Dermis blood vessel endothelial cell (primary cell): ENCODE measurements around the gene PCDHA1. TPM values are rescaled to one million over a fixed set of nuclear protein-coding genes. Genes with fewer than 3 reads are reported as not detected.
A peak's percentile ranks its signal among the peaks of the same experiment; 100 is the strongest.

Experiments
- DNase-seq: peaks from one replicate; pipeline ENCODE4 v3.0.0; 2010
- total RNA-seq: library from RNA; depleted of rRNA; stranded (reverse); fragments of >200 nt; gene quantifications from 2 replicates; pipeline ENCODE4 v1.2.3, GENCODE V29; 2014

PCDHA1 gene
- total RNA-seq, 1 donor from 2014 or later: 0.17 TPM

DNA sequence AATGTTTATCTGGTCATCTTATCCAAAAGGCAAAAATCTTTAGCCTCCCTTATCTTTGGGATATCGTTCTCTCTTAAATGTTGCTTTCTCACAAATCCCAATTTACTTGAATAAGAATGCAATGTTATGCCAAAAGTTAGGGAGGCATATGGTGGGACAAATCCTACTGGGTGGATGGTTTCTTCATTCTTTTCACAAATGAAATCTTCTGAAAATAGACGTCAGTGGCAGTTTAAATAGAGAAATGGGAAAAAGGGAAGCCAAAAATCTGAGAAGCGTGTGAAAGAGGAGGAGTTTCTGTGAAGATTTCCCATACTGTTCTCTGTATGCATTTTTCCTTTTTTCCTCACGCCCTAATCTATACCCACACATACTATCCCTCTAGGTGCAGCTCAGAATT, 137.7 kb downstream of the PCDHA1 start:
- DNase-seq: no peak

DNA sequence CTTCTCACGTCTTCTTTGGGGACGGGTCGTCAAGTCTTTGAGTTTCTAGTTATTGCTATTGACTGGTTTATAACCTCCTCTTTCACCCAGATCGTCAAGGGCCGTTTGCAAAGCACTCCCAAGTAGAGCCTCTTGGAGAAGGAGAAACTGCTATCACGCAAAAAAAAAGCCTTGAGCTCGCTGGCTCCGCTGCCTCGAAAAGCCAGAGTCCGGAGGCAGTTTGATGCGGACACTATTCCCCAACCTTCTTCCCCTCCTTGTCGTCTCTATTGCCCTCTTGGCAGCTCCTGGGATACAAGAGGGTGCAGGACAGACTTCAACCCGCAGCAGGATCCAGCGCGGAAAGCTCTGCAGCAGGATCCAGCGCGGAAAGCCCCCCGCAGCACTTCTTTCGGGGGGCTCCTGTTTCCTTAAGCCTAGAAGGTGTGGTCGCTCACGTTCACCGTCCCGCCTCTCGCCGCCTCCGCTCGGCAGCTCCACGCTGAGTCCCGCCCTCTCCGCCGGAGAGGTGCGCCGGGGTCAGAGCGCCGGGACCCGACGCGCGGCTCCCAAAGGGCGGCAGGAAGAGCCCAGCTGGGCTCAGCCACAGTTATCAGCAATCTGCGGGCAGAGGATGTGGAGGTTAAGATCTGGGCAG, 140.0 kb downstream of the PCDHA1 start, which contains the start of gene PCDHAC1:
Gene PCDHAC1, plus strand, starts transcription at position 494 of the 637 bp plus-strand sequence. CDS start 594 bp downstream, outside the sequence.
- DNase-seq: peak; percentile 0

DNA sequence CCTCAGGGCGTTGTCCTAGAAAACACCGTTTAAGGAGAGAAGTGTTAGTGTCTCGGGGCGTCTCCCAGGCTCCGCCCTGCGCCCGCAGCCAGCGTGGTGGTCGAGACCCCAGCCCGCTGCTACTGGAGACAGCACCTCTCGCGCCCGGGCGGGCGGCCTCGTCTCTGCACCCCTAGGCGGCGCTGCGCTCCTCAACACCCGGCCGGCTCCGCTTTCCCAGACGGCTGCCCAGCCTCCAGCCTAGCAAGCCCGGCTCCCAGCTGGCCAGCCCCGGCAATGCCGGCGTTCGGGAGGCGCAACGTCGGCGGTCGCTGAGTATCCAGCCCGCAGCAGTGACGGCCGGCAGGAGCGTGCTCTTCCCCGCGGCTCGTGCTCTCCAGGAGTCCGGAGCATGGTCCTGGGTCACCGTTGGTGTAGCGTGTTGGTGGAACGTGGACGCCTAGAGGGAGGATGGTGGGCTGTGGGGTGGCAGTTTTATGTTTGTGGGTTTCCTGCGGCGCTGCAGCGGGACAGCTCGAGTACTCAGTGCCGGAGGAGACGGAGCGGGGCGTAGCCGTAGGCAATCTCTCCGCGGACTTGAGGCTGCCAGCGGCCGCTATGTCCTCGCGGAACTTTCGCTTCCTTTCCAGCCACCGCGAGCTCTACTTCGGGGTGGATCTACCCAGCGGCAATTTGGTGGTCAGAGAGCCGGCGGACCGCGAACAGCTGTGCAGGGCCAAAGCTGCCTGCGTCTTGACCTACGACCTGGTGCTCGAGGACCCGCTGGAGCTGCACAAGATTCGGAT, 140.7 kb downstream of the PCDHA1 start:
- DNase-seq: peak; percentile 75

DNA sequence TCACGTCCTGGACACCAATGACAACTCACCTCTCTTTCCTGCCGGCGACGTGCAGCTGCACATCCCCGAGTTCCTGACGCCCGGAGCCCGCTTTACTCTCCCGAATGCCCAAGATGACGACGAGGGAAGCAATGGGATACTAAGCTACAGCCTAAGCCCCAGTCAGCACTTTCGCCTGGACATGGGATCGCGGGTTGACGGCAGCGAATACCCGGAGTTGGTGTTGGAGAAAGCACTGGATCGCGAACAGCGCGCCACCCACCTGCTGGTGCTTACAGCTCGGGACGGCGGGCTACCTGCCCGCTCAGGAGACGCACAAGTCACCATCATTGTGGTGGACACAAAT, 141.3 kb downstream of the PCDHA1 start:
- no peak for DNase-seq

DNA sequence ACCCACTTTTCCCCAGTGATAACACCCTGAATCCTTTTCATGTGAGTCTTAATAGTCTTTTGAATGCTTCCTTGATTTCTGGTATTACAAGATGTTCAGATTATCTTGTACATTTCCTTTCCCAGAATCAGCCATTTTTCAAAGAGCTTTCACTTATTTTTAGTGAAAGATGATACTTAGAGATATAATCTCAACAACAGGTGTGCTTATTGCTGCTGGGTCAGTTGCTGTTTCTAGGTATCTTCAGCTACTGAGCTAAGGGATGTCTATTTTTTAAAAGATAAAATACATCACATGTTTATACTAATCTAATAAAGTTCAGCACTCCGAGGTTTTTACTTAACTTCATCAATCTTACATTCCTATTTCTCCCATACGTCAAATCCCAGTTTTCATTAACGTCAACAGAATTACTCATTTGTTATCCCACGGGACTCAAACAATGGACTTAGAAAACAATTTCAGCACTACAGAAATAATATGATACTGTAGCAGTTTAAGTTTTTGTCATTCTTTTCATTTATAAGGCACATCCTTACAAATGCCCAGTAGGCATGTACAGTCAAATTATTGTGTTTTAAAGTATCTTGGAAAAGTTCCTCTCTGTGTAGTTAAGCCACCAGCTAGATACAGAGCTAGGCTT, 149.1 kb downstream of the PCDHA1 start:
- no peak for DNase-seq

DNA sequence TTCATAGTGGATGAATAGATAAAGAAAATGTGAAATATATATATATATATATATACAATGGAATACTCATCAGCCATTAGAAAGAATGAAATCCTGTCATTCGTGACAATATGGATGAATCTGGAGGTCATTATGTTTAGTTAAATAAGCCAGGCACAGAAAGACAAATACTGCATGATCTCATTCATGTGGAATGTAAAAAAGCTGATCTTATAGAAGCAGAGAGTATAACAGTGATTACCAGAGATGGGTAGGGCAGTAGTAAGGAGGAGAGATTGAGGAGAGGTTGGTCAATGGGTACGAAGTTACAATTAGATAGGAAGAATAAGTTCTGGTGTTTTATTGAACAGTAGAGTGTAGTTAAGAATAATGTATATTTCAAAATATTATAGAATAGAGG, 160.6 kb downstream of the PCDHA1 start:
- no peak for DNase-seq

DNA sequence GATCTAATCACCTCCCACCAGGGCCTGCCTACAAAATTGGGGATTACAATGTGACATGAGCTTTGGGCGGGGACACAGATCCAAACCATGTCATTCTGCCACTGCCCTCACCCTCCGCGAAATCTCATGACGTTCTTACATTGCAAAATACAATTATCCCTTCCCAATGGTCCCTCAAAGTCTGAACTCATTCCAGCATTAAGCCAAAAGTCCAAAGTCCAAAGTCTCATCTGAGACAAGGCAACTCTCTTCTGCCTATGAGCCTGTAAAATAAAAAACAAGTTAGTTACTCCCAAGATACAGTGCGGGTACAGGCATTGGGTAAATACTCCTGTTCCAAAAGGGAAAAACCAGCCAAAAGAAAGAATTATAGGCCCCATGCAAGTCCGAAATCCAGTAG, 165.7 kb downstream of the PCDHA1 start:
- DNase-seq: no peak

DNA sequence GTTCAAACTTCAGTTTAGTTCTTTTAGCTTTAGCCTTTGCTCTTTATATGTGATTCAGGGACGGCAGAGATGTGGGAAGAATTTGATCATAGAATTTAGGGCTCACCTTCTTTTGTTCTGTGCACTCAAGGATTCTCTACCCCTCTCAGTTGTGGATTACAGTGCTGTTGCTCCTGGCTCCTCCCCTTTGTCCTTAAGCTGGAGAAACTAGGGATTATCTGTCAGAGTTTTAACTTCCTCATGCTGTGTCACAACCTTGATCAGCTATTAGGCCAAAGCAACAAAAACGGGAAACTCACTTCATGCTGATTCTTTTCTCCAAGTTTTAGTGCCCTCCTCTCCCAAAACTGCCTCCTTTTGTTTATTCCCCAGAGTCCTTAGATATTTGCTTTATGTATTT, 167.3 kb downstream of the PCDHA1 start:
- no peak for DNase-seq

DNA sequence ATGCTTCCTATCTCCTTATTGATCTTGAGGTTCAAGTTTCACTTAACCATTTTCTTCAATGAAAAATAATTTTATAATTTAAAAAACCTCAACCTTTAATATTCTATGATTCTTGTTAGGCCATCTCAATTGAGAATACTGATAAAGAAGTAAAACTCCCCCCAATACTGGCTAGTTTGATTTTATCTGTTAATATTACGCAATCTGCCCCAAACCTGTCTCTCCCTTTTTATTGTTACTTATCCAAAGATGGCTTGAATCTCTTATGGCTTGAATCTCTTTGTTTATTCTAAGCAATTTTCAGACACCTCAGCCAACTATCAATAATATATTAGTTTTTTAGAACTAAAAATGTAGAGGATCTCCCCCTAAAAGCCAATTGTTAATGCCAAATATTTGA, 176.2 kb downstream of the PCDHA1 start:
- no peak for DNase-seq

DNA sequence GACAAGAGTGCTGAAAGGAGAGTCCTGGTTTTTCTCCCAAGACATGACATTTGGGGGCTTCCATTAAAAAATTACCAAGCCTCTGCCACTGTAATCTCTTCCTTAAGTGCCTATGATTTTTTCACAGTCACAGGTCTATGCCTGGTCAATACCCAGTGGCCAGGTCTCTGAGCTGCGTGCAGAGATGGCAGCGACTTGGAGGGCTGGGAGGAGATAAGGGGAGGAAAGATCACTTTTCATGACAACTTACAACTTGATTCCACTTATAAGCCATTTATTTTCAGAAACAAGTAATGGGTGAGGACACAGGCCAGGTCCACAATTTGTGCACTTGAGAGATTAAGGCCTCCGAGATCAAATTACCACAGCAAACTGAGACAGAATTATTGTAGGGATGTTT, 178.4 kb downstream of the PCDHA1 start:
- no peak for DNase-seq

DNA sequence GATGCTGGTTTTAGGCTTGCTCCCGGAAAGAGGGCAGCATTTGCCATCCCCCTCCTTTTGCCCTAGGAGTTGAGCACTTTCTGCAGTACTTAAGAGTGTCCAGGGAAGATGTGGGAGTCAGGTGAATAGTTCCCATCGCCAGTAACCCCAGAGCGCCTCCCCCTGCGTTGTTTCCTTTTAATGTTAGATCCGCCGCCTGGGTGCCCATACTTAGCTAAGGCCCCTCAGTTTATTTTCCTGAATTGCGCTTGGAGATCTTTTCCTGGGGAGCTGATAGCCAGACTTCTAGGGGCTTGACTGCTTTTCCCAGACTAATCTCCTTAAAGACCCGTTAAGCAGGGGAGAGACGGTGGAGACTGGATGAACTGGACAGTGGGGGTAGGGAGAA, 180.0 kb downstream of the PCDHA1 start:
- no peak for DNase-seq

DNA sequence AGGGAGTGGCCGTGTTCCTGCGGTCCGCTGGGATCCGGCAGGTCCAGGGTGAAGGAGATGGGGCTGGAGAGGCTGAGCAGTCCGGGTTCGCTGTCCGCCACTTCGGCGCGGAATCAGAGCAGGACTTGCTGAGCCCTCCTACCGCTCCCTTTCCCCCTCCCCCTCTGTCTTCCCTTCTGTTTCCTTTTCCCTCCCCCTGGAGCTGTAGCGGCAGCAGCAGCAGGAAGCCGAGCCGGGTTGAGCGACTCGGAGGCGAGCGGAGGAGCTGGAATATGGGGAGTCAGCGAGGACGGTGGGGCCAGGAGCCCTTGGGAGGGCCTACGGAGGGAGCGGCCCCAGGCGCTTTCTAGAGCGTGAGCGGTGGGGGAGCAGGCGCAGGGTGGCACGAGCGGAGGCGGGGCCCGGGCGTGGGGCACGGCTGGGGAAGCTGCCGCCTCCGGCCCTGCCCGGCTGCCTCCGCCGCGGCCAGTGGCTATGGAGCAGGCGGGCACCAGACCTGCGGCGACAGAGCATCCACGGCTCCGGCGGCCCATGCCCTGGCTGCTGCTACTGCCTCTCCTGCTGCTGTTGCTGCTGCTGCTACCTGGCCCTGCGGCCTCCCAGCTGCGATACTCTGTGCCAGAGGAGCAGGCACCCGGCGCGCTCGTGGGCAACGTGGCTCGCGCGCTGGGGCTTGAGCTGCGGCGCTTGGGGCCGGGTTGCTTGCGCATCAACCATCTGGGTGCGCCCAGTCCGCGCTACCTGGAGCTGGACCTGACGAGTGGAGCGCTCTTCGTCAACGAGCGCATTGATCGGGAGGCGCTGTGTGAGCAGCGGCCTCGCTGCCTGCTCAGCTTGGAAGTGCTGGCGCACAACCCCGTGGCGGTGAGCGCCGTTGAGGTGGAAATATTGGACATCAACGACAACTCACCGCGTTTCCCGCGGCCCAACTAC, 180.6 kb downstream of the PCDHA1 start, which contains the start of gene PCDHAC2:
Gene PCDHAC2, plus strand, starts transcription at position 184 of the 933 bp plus-strand sequence. Its CDS starts 291 bp downstream, at position 475.
- peak; percentile 33 for DNase-seq

DNA sequence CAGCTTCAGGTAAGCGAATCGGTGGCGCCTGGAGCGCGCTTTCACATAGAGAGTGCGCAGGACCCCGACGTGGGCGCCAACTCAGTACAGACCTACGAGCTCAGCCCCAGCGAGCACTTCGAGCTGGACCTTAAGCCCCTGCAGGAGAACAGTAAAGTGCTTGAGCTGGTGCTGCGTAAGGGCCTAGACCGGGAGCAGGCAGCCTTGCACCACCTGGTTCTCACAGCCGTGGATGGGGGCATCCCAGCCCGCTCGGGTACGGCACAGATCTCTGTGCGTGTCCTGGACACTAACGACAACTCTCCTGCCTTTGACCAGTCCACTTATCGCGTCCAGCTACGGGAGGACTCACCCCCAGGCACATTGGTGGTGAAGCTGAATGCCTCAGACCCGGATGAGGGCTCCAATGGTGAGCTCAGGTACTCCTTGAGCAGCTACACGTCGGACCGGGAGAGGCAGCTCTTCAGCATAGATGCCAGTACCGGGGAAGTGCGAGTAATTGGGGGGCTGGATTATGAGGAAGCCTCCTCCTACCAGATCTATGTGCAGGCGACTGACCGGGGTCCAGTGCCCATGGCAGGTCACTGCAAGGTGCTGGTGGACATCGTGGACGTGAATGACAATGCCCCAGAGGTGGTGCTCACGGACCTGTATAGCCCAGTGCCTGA, 181.4 kb downstream of the PCDHA1 start:
- DNase-seq: no peak

DNA sequence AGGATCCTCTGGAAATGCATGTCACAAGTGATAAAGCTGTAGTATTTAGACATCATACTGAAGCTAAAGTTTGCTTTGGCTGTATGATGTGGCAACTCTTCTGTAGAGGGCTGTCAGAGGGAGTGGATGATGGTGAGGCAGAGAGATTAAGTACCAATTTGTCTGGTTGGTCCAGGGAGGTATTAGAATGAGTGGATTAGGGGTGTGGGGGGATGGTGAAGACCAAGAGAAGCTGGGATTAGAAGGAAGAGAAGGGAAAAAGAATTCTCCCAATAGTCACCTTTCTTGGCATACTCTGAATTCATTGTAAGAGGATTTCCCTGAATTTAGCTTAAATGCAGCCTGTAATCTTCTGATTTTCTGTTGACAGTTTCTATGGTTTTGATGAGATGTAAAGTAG, 183.9 kb downstream of the PCDHA1 start:
- DNase-seq: no peak

DNA sequence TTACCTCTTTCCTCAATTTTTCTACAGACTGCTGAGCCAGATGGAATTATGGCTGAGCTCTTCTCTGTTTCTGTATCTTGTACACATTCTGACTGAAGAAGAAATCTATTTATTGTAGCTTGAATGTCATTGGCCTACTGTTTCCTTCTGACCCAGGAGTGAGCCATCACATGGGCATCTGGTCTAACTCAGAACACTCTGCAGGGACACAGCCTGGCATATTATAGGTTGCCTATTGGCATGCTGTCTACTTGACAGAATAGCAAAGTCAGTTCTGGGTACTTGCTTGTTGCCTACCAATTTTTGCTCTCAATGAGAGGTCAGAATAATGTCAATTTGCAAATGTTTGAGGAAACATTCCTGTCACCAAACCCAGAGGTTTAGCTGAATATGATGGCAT, 187.6 kb downstream of the PCDHA1 start:
- DNase-seq: no peak

DNA sequence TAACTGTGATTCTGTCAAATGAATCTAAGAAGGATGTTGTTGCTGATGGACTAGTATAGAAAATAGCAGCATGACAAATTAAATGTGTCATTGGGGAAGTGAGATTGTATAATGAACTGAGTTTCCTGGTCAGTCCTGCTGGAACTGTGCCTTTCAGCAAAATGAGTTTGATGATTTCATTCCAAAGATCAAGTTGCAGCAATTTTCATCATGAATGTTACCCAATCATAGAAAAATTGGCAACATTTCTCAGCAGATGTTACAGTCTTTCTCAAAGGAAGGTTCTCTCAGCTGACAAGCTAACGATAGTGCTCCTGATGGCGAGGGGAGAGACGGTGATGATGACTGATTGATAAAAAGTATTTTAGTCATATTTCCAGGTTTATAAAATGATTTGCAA, 191.1 kb downstream of the PCDHA1 start:
- DNase-seq: no peak

DNA sequence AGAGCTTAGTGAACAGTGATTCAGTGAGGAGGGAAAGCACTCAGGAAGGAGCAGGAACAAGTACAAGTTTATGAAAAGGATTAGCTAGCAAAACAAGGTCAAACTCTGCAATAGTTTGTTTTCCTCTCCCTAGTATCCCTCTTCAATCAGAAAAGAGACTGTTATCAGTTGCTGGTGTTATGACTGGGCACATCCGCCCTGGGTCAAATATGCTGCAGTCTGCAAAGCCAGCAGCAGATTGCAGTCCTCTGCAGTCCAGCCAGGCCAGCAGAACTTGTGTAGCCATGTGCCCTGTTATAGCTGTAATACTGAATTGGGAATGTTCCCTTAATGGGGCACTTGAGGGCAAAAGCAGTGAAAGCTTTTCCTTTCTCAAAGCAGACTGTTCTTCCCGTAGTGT, 192.3 kb downstream of the PCDHA1 start:
- DNase-seq: no peak

DNA sequence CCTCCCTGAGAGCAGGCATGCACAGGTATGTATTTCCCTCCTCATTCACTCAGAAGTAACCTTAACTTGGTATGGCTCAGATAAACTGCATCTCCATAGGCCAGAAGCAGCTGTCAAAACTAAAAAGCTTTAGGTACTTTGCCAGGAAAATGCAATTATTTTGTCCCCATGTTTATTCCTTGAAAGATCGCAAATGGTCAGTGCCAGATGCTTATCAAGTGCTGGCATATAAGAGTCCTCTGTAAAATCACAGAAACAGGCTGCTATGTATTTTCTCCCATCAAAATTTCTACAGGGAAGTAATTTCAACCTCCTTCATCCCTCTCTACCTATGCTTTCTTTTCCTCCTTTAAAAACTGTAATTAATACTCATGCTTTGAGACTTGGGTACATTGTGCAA, 193.0 kb downstream of the PCDHA1 start:
- DNase-seq: no peak

DNA sequence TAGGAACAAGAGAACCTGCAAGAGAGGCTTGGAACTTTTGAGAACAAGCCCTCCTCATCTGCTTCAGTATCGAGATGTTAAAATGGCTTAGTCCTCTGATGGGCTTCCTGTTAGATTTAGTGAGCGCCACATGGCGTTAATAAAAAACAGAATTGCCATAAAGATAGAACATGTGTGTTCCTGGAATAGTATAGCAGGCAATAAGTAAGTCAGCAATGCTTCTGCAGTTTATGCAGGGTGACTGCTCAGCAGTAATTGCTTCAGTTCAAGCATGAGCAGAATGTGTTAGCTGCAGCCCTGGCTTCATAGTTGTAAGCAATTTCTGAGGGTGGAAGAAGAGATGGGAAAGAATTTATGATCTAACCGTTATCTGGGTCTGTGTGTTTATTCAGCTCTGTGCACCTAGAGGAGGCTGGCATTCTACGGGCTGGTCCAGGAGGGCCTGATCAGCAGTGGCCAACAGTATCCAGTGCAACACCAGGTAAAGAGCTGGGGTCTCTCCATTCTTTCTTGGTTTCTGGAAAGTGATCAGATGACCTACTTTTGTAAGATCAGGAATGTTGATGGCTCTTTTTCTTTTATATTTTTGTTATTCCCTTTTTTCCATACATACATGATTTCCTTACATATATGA, 196.3 kb downstream of the PCDHA1 start:
- DNase-seq: no peak

DNA sequence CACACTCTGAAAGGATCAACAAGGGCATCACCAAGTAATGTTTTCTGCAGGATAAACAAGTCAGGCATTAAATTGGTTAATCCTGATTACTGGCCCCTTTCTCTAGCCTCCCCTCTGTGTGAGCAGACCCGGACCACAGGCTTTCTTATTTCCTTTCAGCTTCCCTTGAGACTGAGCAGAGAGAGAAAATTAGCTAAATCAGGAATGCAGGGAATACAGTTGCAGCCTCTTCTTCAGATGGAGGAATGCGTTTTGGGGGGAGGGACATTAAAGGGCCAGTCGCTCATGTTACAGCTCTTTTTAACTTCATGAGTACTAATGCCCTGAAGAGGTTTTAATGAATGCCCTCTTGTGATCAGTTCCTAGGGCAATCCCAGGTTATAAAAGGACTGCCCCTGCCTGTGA, 200.2 kb downstream of the PCDHA1 start:
- no peak for DNase-seq

DNA sequence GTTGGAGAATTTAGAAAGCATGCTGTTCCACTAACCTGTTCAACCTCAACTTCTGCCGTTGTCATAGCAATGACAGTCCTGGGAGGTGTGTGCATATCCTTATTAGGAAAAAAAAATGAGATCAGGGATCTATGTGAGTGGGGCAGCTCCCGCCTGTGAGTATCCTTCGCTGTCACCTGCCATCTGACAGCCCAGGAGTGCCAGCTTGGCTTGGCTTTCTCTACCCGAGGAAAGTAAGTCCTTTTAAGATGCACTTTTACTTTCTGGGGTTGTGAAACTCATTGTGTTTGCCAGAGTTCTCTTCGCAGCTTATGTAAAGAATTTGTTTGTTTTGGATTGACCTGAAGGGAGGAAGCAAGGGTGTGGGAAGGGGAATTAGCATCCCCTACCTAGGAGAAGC, 202.2 kb downstream of the PCDHA1 start:
- no peak for DNase-seq

DNA sequence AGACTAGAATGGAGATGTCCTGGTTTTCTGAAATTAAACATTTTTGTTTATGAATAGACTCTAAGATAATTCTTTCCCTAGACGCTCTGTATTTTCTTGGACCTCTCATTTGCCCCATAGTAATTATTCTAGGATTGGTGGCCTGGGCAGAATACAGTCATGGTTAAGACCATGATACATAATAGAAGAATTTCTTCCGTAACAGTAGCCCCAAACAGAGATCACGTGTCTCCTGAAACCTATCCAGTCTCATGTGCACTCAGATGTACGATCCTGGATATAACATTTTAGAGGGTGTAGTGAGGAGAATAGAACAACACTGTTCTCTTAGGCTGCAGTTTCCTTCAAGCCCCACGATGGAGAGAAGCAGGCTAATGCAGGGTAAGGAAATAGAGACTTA, 202.7 kb downstream of the PCDHA1 start:
- no peak for DNase-seq
